H1 (cell line): Measurements from ENCODE around the gene SLC30A9. TPM values are rescaled to one million over a fixed set of nuclear protein-coding genes. Genes with fewer than 3 reads are reported as not detected.

Source experiments
- CTCF ChIA-PET: fragments of 300-600 bp; sonication (Branson Sonifier 250); formaldehyde crosslinking; loops from one replicate; lab custom pipeline; 2021; ENCODE audit not compliant: partially characterized antibody; lab: Charles Lee
- POLR2A ChIA-PET: fragments of 300-600 bp; sonication (Branson Sonifier 250); formaldehyde crosslinking; loops from one replicate; lab custom pipeline; 2021; ENCODE audit warnings: inconsistent platforms; ENCODE audit not compliant: partially characterized antibody; lab: Charles Lee
- DNase-seq, 2 experiments: peaks; one replicate each; pipeline versions ENCODE4 v3.0.0 to v3.0.0-alpha.2; 2010 to 2022; ENCODE audit warnings: low spot score in 2 of 2, low read depth in 1 of 2, mixed read lengths in 1 of 2
- FAIRE-seq: peaks from 2 replicates; lab custom pipeline; 2011; peaks lifted over from hg19 to GRCh38; lab: Jason Lieb, UNC
- H2AFZ ChIP-seq: 2 replicates; pipeline ENCODE4 v1.8.1; 2012; ENCODE audit warnings: low read length, inconsistent platforms
- H2AK5ac ChIP-seq: 2 replicates; pipeline ENCODE4 v1.6.1; 2013; ENCODE audit warnings: low read depth, low read length
- H2BK120ac ChIP-seq: replicated peaks from 2 replicates; pipeline ENCODE3; 2013; ENCODE audit warnings: low read depth, low read length, inconsistent platforms
- H2BK12ac ChIP-seq: 2 replicates; pipeline ENCODE4 v1.6.1; 2013; ENCODE audit warnings: low read depth, low read length
- H2BK15ac ChIP-seq: 2 replicates; pipeline ENCODE4 v1.6.1; 2013; ENCODE audit warnings: low read length
- H2BK20ac ChIP-seq: 2 replicates; pipeline ENCODE4 v1.6.1; 2013; ENCODE audit warnings: low read length
- H2BK5ac ChIP-seq: 2 replicates; pipeline ENCODE4 v1.6.1; 2013; ENCODE audit warnings: low read depth, low read length
- H3K14ac ChIP-seq: 2 replicates; pipeline ENCODE4 v1.6.1; 2013; ENCODE audit warnings: inconsistent platforms; ENCODE audit not compliant: insufficient read length
- H3K18ac ChIP-seq: 2 replicates; pipeline ENCODE4 v1.6.1; 2013; ENCODE audit warnings: low read length; ENCODE audit errors: extremely low read depth
- H3K23ac ChIP-seq: 2 replicates; pipeline ENCODE4 v1.6.1; 2013; ENCODE audit warnings: inconsistent platforms; ENCODE audit not compliant: insufficient read length
- H3K23me2 ChIP-seq: 2 replicates; pipeline ENCODE4 v1.6.1; 2013; ENCODE audit warnings: low read depth, low read length
- H3K27ac ChIP-seq: 2 replicates; pipeline ENCODE4 v1.6.1; 2011; ENCODE audit warnings: low read depth, low read length, inconsistent platforms
- H3K27me3 ChIP-seq, 4 experiments: replicated peaks in 1 of 4; 1 replicate in 1 of 4; 2 replicates in 3 of 4; pipeline versions ENCODE4 v1.6.1 to v1.8.1; 2011 to 2013; ENCODE audit warnings: low read length in 3 of 4, mild to moderate bottlenecking in 3 of 4, inconsistent platforms in 2 of 4, mixed read lengths in 2 of 4, moderate library complexity in 1 of 4; ENCODE audit not compliant: control insufficient read depth in 3 of 4, insufficient read depth in 3 of 4; ENCODE audit errors: extremely low read depth in 1 of 4
- H3K36me3 ChIP-seq, 4 experiments: 2 replicates each; pipeline versions ENCODE4 v1.6.1 to v1.8.1; 2011 to 2013; ENCODE audit warnings: mild to moderate bottlenecking in 4 of 4, low read length in 3 of 4, moderate library complexity in 2 of 4, control low read depth in 1 of 4, inconsistent platforms in 1 of 4; ENCODE audit not compliant: insufficient read depth in 4 of 4, control insufficient read depth in 2 of 4
- H3K4ac ChIP-seq: replicated peaks from 2 replicates; pipeline ENCODE3; 2013; ENCODE audit warnings: low read length, low read depth, mixed read lengths, inconsistent platforms; ENCODE audit not compliant: insufficient read length
- H3K4me1 ChIP-seq, 4 experiments: replicated peaks in 1 of 4; 1 replicate in 1 of 4; 2 replicates in 3 of 4; pipeline versions ENCODE4 v1.6.1 to v1.8.1; 2011 to 2013; ENCODE audit warnings: low read length in 3 of 4, inconsistent platforms in 2 of 4, mixed read lengths in 1 of 4; ENCODE audit not compliant: insufficient read depth in 4 of 4, control insufficient read depth in 3 of 4
- H3K4me2 ChIP-seq, 2 experiments: 2 replicates each; pipeline versions ENCODE4 v1.6.1 to v1.8.1; 2011 to 2013; ENCODE audit warnings: low read depth in 2 of 2, low read length in 2 of 2, control low read depth in 1 of 2, inconsistent platforms in 1 of 2, mild to moderate bottlenecking in 1 of 2; ENCODE audit not compliant: insufficient read depth in 1 of 2
- H3K4me3 ChIP-seq, 4 experiments: fragments of 200-600, 300-600 bp in 1 of 4; sonication (generic), shearing (Covaris generic), sonication (Bioruptor Twin) in 1 of 4; 2 replicates each; pipeline versions ENCODE4 v1.5.1 to v1.8.1; 2011 to 2016; ENCODE audit warnings: low read length in 4 of 4, low read depth in 3 of 4, control low read depth in 2 of 4, inconsistent platforms in 2 of 4, mild to moderate bottlenecking in 2 of 4, mixed read lengths in 1 of 4, moderate library complexity in 1 of 4; ENCODE audit not compliant: insufficient read depth in 2 of 4; ENCODE audit errors: extremely low read depth in 1 of 4
- H3K56ac ChIP-seq: replicated peaks from 2 replicates; pipeline ENCODE3; 2013; ENCODE audit warnings: low read depth, mild to moderate bottlenecking, mixed read lengths, low read length, inconsistent platforms; ENCODE audit not compliant: insufficient read length
- H3K79me1 ChIP-seq: 2 replicates; pipeline ENCODE4 v1.6.1; 2013; ENCODE audit warnings: low read depth, low read length, control low read depth
- H3K79me2 ChIP-seq, 2 experiments: 2 replicates each; pipeline versions ENCODE4 v1.6.1 to v1.8.1; 2012 to 2013; ENCODE audit warnings: low read length in 2 of 2, mild to moderate bottlenecking in 2 of 2, inconsistent platforms in 1 of 2; ENCODE audit not compliant: insufficient read depth in 2 of 2, control insufficient read depth in 1 of 2
- H3K9ac ChIP-seq, 4 experiments: replicated peaks in 1 of 4; 1 replicate in 1 of 4; 2 replicates in 3 of 4; pipeline versions ENCODE4 v1.6.1 to v1.8.1; 2011 to 2013; ENCODE audit warnings: low read depth in 3 of 4, low read length in 3 of 4, control low read depth in 2 of 4, mild to moderate bottlenecking in 2 of 4, moderate library complexity in 2 of 4, inconsistent platforms in 1 of 4; ENCODE audit errors: extremely low read depth in 1 of 4
- H3K9me3 ChIP-seq, 2 experiments: 2 replicates each; pipeline versions ENCODE4 v1.6.1 to v1.8.1; 2012 to 2013; ENCODE audit warnings: mild to moderate bottlenecking in 2 of 2, moderate library complexity in 2 of 2, control low read depth in 1 of 2, inconsistent platforms in 1 of 2, low read depth in 1 of 2, low read length in 1 of 2, mixed read lengths in 1 of 2; ENCODE audit not compliant: insufficient read depth in 2 of 2
- H4K20me1 ChIP-seq, 2 experiments: replicated peaks in 1 of 2; 2 replicates each; pipeline versions ENCODE3 to v1.8.1; 2011 to 2013; ENCODE audit warnings: inconsistent platforms in 2 of 2, low read length in 2 of 2, mild to moderate bottlenecking in 1 of 2; ENCODE audit not compliant: insufficient read depth in 2 of 2, control insufficient read depth in 1 of 2
- H4K5ac ChIP-seq: 2 replicates; pipeline ENCODE4 v1.6.1; 2013; ENCODE audit warnings: low read length, low read depth, mixed read lengths, inconsistent platforms; ENCODE audit not compliant: insufficient read length
- H4K8ac ChIP-seq: 2 replicates; pipeline ENCODE4 v1.8.0; 2013; ENCODE audit warnings: mild to moderate bottlenecking, moderate library complexity, low read length, inconsistent platforms; ENCODE audit not compliant: insufficient read depth; ENCODE audit errors: extremely low read depth
- H4K91ac ChIP-seq: replicated peaks from 2 replicates; pipeline ENCODE3; 2013; ENCODE audit warnings: low read length, mixed read lengths, inconsistent platforms; ENCODE audit not compliant: insufficient read length
- CTCF ChIP-seq, 3 experiments: IDR thresholded peaks; 1 replicate in 2 of 3; 2 replicates in 1 of 3; pipeline versions ENCODE4 v1.5.1 to v1.6.1; 2011; ENCODE audit warnings: low read length in 3 of 3, mild to moderate bottlenecking in 3 of 3, inconsistent platforms in 2 of 3, low read depth in 1 of 3, moderate library complexity in 1 of 3; ENCODE audit not compliant: insufficient read depth in 1 of 3; ENCODE audit errors: control extremely low read depth in 1 of 3
- EZH2 ChIP-seq: fragments of 200-600 bp; sonication (generic); IDR thresholded peaks from 2 replicates; pipeline ENCODE4 v1.7.1; 2012; ENCODE audit warnings: low read depth, mild to moderate bottlenecking, moderate library complexity, low read length, inconsistent platforms; ENCODE audit not compliant: severe bottlenecking
- SAP30 ChIP-seq: fragments of 300-600 bp; sonication (generic); IDR thresholded peaks from 2 replicates; pipeline ENCODE4 v1.7.1; 2012; ENCODE audit warnings: low read length, moderate library complexity, mild to moderate bottlenecking, inconsistent platforms; ENCODE audit not compliant: insufficient read depth, insufficient replicate concordance
- WGBS, 2 experiments: shearing (Covaris generic) in 1 of 2; methylation state at CpG; one replicate each; pipeline versions ENCODE4 v1.1.6 to v1.1.7; 2013 to 2015; ENCODE audit warnings: low lambda C conversion rate in 2 of 2, mixed read lengths in 2 of 2, inconsistent platforms in 1 of 2, low coverage in 1 of 2, missing lambda C conversion rate in 1 of 2; ENCODE audit not compliant: insufficient replicate concordance in 2 of 2, insufficient coverage in 1 of 2, insufficient read length in 1 of 2; ENCODE audit errors: extremely low coverage in 1 of 2, missing lambda C conversion rate in 1 of 2; 5-methylcytosine and 5-hydroxymethylcytosine counted together
- polyA plus RNA-seq, 7 experiments: library from polyadenylated mRNA; depleted of rRNA in 3 of 7; stranded (reverse) in 5 of 7; unstranded in 2 of 7; fragments of >200 nt in 5 of 7; fragments of 200-250 nt in 2 of 7; gene quantifications; 1 replicate in 5 of 7; 2 replicates in 1 of 7; 4 replicates in 1 of 7; pipeline versions ENCODE4 v1.2.1 to v1.2.3, GENCODE V29; 2011 to 2013; ENCODE audit warnings: missing spikeins in 2 of 7, mixed read lengths in 2 of 7
- total RNA-seq: library from RNA; stranded (reverse); fragmentation: NEBNext Ultra II Directional; extraction: Animal tissue kit (Norgen Biotek cat#: 25700); gene quantifications from 2 replicates; pipeline ENCODE4 v1.2.1, GENCODE V29; 2021

SLC30A9 gene
- total and polyA plus RNA-seq, 2 of the 8 experiments (the other 6 are each of a cell fraction or from before 2014, with no cell fraction given): 41.2 to 67.2 TPM

- peak; percentile 69 for FAIRE-seq
- no peaks in the 10 kb centered on the region for H3K9me3 ChIP-seq
- peaks cover 2 to 13% (median 7%) of the 10 kb centered on the region in 4 experiments; a peak in 6 of 7 replicates for H3K4me1 ChIP-seq
Observed at GRCh38 chr4:41989994-41990364, 351 bp upstream of the SLC30A9 start.

More at GRCh38 chr4:41989994-41990364, 351 bp upstream of the SLC30A9 start:
- ChIA-PET CTCF (interaction anchor here (0.8 to 1.3 kb wide), 2 partner anchors 20 to 23 kb away, joined by 3 read pairs; no protein-coding TSS in a partner anchor), POLR2A (interaction anchor here (0.6 to 1.6 kb wide), 5 partner anchors 11 to 29 kb away, joined by 3 to 5 read pairs (median 5); no protein-coding TSS in a partner anchor)
- Histone ChIP-seq H3K14ac (no peak overlapping the region), H4K20me1 (no peaks in the 10 kb centered on the region), H3K23me2 (peaks cover 9% of the 10 kb centered on the region), H2BK12ac (peak overlapping the region; percentile 12; the same call in 1 of the 2 replicates), H4K91ac (no peak overlapping the region), H3K4me2 (peak overlapping the region; percentile 86 to 90), H2BK20ac (no peak overlapping the region), H3K4ac (no peak overlapping the region), H2AK5ac (no peak overlapping the region), H4K8ac (no peak overlapping the region), H3K36me3 (no peaks in the 10 kb centered on the region), H3K79me1 (no peaks in the 10 kb centered on the region; the same call in 1 of the 2 replicates), H3K9ac (peak overlapping the region; percentile 69 to 89 (median 78)), H3K18ac (no peak overlapping the region; the same call in 1 of the 2 replicates), H2BK5ac (peak overlapping the region; percentile 86; the same call in 1 of the 2 replicates), H3K27me3 (no peaks in the 10 kb centered on the region), H2AFZ (peak overlapping the region; percentile 54; the same call in 1 of the 2 replicates), H4K5ac (peak overlapping the region; percentile 67), H2BK120ac (no peak overlapping the region), H3K23ac (no peak overlapping the region), H3K79me2 (peaks cover 3 to 46% of the 10 kb centered on the region in 2 experiments), H3K56ac (no peak overlapping the region), H3K4me3 (peak overlapping the region; percentile 64 to 96 (median 95)), H3K27ac (peak overlapping the region; percentile 84; the same call in 1 of the 2 replicates), H2BK15ac (no peak overlapping the region; the same call in 1 of the 2 replicates)
- no peak for DNase-seq
- no peak for TF ChIP-seq EZH2
- no peak for TF ChIP-seq CTCF (IDR thresholded peaks at IDR 0.05; ENCODE audit: control extremely low read depth in 1 of 3, insufficient read depth in 1 of 3, low read depth in 1 of 3, low read length in 3 of 3)
- TF ChIP-seq SAP30: peak; percentile 46
- WGBS, 2 experiments: 1% methylated on average over 12 of the region's 12 CpGs; no CpG with 5 or more reads in 1 of the 2 experiments
